GM18517 (cell line): Measurements from ENCODE around the gene PCYT2.
A peak's percentile ranks its signal among the peaks of the same experiment; 100 is the strongest.

Experiments
- ATAC-seq: cut with Tn5 transposase; IDR thresholded peaks from one replicate; pipeline ENCODE4 v1.9.1; 2021; ENCODE audit warnings: mild to moderate bottlenecking, moderate library complexity; ENCODE audit not compliant: unreplicated experiment

PCYT2 gene

DNA sequence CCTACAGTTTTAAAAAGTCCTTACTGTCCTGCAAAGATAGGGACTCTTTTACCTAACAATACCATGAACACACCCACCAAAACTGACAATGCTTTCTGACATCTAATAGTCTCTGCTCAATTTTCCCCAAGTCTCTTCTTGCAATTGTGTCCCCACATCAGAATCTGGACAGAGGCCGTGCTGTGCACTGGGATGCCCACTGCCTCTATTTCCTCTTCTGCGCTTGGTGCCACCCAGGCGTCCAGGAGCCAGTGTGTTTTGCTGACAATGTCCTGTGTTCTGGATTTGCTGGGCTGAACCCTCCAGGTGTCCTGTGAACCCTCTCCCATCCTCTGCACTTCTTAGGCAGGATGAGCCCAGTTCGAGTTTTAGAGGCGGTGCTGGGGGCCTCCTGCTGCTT, 33.6 kb downstream of the PCYT2 start:
- no peak for ATAC-seq

DNA sequence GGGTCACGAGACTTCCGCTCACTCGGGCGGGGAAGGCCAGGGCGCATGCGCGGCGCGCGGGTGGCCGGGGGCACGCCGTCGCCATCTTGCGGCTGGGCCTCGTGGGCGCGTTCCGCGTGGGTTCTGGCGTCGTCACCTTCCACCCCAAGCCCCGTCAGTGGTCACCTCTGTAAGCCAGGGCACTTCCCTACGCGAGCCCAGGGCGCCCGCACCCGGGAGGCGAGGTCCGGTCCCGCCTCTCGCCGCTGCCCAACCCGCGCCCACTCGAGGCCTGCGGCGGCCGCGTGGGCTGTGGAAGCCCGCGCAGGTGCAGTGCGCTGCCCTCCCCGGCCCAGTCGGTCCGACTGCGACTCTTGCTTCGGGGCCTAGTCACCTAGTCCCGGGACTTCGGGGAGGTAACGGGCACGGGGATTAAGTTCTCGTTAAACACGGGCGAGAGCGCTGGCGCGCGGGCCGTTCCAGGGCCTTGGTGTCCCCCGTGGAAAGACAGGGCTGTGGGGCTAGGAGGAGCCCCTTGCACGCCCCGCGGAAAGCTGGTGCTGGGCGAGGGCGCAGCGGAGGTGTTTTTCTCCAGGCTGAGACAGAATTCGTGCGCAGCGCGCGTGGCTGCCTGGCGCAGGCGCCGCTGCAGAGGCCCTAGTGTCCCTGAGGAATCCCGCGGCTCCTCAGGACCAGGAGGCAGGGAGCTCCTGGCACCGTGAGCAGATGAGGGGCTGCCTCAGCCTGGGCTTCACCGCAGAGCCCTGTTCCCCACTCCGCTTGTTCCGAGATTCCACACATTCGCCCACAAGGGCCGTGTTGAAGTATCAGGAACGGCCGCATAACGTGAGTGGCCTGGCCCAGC, 39.6 kb downstream of the PCYT2 start:
- ATAC-seq, result peak; percentile 35

DNA sequence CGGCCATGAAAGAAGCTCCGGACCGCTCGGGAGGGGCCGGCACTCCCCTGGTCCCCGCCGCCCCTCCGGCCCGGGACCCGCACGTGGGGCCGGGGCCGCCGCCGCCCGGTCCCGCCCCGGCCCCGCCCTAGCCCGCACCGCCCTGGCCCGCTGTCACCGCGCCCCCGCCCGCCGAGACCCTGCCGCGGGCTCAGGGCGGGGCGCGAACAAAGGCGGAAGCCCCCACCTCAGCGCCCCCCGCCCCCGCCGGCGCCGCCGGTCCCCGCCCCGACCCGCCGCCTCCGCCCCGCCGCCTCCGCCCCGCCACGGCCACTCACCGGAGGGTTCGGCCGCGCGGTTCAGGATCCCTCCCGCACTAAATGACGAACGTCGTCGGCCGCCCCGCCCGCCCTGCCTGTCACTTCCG, 40.2 kb downstream of the PCYT2 start, which contains the start of gene ARHGDIA:
ARHGDIA (minus strand) TSS at position 357 of the 406 bp plus-strand sequence. CDS start 1,407 bp downstream, outside the sequence.
- no peak for ATAC-seq

DNA sequence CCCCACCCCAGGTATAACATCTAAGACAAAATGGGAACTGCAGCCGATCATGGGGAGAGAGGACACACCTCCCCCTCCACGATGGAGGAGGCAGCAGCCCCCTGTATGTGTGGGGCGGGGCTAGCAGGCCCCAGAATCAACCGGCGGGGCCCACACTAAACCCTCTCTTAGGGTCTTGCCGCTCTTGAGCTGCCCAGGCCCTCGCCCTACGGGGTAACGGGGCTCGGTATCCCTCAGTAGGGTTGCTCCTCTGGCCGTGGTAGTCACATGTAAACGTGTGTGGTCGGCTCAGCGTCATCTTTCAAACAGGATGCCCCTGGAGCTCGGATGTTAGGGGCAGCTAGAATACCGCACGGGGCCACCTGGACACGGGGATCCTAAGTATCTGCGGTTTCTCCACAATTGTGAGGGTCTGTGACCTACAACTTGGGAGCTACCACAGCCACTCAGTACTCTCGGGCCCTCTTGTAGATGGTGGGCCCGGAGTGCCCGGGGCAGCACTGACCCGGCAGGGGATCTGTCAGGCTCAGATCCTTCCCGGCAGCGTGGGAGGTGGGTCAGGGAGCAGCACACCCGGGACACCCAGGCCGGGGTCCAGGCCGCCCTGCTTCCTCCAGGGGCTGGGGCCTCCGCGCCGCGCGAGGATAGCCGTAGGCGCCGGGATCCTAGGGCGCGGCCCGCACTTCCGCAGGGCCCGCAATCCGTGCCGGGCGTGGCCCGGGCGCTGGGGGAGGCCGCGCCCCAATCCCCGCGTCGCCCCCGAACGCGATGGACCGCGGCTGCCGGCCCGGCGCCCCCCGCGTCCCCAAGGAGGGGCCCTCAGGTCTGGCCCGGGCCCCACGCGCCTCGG, 40.8 kb downstream of the PCYT2 start:
- no peak for ATAC-seq

DNA sequence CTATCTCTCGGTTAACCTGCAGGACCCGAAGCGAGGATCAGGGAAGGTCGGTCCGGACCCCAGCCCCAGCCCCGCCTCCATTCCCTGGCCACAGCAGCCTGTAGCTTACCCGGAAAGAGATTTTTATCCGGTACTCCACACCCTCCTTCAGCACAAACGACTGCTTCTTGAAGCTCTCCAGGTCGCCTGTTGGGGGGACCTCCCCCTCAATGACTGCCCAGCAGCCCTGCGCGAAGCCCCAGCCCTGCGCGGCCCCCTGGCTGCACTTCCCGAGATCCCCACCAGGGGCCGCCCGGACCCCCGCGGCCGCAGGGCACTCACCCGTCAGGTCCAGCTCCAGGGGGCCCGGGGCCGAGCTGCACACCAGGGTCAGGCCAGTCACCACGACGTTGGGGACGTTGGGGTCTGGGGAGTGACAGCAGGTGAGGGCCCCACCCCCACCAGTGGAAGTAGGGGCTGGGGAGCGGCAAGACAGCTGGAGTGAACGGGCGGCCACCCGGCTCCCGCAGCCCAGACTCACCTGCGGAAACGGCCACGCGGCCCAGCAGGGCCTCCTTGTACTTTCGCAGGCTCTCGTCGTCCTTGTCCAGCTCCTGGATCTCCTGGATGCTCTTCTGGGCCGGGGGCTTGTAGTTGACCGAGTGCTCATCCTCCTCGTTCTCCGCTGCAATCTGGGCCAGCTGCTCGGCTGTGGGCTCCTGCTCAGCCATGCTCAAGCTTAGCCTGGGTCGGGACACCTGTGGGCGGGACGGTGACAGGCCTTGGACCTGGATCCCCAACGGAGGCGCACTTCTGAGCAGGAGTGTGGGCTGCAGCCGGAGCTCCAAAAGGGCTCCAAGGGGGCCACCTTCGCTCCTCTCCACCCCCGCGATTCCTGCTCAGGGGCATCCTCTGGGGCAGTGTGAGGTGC, 41.7 kb downstream of the PCYT2 start:
- no peak for ATAC-seq

DNA sequence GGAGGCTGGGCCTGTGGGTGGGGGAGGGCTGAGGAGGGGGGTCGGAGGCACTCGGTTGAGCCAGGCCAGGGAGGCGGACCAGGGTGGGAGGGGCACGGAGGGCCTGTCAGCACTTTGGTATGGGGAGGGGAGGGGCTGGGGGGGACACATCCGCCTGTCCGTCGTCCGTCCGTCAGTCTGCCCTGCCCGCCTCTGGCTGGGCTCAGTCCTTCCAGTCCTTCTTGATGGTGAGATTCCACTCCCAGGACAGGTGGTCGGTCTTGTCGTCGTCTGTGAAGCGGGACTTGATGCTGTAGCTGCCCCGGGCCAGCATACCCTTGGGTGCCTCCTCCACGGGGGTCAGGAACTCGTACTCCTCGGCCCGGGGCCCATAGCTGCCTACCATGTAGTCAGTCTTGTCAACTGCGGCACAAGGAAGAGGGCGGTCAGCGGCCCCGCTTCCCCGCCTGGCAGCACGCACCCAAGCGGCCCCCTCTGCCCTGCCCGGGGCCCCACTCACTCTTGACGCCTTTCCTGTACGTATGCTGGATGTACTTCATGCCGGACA, 42.5 kb downstream of the PCYT2 start:
- ATAC-seq, result no peak

DNA sequence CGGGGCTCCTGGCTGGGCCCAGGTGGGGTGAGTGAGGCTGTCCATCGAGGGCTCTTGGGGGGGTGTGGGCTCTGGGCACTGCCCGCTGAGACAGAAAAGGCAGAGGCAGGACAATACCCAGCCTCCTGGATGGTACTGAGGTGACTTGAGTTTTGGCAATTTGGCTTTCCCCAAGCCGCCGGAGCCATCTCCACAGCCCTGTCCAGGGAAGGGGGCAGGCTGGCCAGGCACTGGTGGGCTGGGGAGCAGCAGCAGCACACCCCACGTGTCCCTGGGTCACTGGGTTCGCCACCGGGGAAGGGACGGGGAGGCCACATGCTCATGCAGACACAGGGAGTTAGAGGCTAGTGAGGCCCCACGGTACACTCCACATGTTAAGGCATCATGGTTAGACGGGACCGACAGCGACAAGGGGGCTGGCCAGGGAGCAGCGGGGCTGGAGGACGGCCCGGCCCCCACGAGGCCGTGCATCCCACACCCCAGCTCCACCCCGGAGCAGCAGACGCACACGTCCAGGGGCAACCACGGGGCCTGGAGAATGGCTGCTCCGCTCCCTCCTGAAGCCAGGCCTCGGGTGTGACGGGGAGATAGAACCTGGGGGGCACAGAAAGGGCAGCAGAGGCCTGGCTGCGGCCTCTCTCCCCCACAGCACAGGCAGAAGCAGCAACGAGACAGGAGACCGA, 43.1 kb downstream of the PCYT2 start:
- no peak for ATAC-seq

DNA sequence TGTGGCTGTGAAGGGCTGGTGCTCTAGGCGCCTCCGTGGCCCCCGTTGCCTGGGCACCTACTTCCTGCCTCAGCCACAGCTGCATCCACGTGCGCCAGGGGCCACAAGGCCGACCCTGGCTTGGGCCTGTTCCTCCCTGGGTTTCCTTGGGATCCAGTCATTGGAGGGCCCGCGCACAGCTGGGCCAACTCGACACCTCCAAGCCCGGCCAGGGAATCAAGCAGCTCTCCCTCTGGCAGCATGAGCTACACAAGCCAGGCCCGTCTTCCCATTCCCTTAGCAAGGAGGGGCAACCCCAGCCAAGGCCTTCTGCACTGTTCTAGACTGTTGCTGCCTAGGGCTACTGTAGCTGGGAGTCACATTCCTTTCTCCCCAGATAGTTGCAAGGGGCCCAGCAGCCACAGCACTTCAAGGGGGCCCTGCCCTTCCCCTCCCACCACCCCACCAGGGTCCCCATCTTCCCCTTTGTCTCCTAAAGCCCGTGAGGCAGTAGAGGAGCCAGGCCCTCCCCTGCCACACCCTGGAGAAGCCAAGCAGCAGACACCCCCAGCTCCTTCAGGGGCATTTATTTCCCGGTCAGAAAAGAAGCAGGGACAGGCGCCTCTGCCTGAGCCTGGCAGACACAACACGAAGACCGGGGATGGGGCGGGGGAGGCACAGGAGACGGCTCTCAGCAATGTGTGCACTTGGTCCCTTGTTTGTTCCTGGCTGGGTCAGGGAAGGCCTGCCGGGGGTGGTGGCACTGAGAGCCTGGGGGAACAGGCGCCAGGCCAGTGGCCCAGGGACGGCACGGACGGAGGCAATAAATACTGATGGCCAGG, 43.8 kb downstream of the PCYT2 start:
- ATAC-seq, result no peak

DNA sequence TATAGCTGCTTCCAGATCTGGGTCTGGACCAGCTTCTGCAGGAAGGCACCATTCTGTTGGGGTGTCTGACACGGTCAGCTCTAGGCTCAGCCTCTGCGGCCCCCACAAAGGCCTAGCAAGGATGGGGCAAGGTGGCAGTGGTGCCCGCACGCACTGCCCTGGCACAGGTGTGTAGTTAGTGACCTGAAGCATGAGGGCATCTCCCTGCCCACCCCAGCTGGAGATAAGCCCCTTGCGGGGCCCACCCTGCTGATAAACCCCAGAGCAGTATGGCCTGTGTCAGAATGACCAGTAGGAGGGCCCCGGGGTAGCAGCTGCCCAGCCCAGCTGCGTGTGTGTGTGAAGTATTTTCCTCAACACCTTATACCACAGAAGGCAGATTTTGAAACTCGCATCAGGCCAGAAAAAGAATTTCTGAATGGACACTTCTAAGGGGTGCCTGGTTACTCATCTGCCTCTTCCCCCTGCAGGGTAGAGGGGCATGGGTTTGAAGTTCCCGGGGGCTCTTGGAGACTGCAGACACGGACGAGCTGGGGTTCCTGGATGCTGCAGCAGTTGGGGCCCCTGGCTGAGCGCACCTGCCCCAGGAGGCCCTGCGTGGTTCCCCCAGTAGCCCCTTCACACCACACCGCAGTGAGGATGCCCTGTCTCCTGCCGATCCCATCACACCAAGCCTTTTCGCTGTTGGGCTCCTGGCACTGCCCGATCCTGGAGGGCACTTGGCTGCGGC, 44.6 kb downstream of the PCYT2 start:
- no peak for ATAC-seq

DNA sequence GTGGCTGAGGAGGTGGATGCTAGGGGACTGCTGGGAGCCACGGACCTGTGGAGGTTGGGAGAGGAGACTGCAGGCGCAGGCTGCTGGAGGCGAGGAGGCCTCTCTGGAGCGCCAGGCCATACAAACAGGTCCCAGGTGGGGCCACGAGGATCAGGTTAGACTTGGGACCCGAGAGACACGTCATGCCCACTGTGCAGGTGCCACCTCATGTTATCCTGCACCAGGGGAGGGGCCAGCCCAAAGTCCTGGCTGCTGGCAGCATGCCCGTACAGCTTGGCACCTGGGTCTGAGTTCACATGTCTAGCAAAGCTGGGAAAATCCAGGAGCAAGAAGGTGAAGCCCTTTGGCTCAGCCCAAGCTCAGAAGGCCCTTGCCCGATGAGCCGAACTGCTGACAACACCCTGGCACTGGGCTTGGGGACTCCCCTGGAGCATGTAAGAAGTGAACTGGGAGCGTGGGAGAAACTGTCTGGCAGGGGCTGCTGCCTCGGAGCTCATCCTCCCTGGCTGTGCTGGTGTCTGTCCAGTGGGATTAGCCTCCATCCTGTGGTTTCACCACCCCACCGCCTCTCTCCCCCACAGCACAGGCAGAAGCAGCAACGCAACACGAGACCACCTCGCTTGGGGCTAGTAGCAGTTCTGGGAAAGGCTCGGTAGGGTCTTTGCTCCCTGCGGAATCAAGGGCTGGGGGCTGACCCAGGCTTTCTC, 45.3 kb downstream of the PCYT2 start:
- no peak for ATAC-seq

DNA sequence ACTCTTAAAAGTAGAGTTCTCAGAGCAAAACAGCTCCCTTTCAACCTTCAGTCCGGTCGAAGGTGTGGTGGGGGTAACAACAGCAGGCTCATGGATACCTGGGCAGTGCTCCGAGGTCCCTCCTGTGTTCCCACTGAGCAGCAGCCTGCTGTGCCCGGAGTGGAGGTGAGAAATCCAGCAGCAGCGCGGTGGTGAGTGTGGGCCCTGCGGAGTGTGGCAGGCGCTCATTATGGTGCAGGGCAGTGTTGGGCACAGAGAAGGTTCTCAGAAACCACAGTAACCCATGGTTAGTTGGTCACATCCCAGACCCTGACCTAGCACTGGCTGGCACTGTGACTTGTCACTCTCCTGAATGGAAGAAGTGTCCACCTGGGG, 45.9 kb downstream of the PCYT2 start:
- no peak for ATAC-seq

DNA sequence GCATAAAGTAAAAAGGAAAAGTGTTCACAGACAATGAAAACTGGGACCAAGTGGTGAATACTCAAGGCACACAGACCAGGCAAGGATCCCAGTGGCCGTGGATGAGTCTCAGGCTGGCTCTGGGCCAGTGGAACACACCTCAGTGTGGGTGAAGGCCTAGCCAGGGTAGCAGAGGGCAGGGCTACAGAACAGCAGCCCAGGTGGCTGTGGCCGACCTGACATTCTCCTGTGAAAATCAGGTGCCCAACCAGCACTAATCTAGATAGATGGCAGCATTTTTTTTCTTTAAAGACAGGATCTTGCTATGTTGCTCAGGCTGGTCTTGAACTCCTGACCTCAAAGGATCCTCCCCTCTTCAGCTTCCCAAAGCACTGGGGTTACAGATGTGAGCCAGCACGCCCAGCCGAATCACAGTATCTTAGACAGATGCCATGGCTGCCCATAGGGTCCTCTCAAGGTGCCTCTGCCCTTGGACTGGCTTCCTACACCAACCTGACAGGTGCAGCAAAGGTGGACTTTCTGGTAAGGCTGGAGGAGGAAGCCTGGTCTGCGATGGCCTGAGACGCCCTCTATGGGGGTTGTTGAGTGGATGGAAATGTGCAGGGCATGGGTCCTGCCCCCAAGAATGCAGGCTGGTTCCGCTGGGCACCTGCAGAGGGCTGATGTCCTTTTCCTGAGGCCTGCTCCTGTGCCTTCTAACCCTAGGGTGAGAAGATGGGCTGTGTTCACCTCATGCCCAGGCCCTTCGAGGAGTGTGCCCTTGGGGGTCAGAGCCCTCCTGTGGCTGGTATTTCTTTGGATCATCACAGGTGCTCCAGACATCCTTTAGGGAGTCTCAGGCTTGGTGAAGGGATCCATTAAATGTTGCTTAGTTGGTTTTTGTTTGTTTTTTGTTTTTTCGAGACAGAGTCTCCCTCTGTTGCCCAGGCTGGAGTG, 47.1 kb downstream of the PCYT2 start:
- ATAC-seq, result no peak

DNA sequence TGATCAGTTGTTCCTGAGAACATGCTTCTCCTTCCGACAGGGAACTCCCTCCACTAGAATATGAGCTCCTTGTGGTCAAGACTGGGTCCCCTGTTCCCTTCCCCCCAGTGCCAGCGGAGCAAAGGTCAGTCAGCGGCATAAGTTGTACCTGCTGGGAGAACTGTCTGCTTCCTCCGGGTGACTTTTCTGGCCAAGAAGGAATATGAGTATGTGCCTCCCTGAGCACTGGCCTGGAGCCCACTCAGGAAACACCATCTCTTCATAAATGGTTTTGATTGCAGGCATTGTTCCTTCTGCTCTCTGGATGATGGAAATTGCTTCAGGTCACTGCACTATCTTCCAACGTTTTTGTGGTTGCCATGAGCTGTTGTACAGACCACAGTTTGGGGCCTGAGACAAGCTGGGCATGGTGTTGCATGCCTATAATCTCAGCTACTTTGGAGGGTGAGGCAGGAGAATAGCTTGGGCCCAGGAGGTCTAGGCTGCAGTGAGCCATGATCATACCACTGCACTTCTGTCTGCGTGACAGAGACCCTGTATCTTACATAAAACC, 48.0 kb downstream of the PCYT2 start:
- ATAC-seq, result no peak

DNA sequence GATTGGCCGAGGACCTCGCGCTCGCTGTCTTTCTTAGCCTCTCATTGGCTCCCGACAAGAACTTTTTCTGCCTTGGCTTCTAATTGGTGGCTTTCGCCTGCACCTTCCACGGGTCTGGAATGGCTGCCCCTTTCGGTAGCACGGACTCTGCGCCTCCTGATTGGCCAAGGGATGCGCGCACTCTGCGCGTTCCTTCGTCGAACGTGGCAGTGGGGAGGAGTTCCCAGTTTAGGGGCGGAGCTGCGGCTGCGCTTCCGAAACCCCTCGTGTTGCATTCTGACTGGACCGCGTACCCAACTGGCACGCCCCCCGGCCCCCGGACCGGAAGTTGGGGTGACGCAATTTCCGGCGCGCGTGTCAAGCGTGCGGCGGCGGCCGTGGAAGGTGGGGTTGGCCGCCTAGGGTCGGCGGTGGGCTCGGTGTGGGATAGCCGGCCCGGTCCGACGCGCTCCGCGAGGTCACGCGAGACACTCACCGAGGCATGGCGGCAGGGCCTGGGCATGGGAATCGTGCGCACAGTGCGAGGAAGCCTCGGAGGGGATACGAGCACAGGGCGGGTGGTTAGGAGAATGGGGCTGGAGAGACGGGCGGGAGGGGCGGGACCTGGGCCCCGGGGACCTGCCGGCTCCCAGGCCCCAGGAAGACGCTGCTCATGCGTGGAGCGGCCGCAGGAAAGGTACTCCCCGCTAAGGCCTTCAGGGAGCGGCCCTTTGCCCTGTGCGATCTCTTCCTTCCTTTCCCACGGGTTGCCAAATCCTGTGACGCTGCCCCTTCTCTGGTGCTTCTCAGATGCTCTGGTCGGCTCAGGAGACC, 50.2 kb downstream of the PCYT2 start:
- ATAC-seq, result peak; percentile 79

DNA sequence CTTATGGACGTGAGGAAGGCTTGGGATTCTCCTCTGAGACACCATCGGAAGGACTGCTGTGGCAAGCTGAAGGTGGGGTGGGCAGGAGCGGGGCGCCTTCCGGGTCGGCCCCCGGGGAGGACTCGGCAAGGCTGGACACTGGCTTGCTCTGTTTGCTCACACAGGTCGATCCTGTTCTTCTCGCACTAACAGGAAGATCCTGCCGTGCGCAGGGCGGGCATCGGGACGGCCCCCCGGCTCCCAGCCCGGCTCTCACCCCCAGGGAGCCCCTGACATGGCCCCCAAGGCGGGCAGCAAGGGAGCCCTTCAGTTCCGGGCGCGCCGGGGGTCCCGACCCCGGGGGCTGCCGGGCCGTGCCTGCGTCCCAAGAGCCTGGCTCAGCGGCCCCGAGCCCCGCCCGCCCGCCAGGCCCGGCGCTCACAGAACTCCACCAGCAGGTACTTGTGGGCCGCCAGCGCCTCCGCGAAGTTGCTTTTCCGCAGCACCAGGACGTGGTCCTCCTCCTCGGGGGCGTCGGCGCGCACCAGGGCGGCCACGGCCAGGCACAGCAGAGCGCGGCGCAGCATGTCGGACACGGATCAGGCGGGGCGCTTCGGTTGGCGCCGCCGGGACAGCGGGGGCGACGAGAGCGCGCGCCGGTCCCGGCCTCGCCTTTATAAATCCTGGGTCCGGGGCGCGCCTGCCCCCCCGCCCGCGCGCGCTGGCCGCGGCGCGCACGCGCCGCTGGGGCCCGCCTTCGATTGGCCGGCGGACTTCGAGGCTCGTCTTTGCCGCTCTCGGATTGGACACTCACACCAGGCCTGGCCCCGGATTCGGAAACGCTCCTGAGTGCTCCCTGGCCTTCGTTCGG, 51.1 kb downstream of the PCYT2 start, which contains the start of gene P4HB:
P4HB (minus strand) TSS at position 630 of the 850 bp plus-strand sequence; CDS start at position 566, 64 bp downstream.
- ATAC-seq, result no peak
